Endothelial cell of umbilical vein (primary cell): ENCODE measurements around the gene AMIGO2. TPM values are rescaled to one million over a fixed set of nuclear protein-coding genes. Genes with fewer than 3 reads are reported as not detected.

ENCODE experiments used
- polyA plus RNA-seq, 4 experiments: library from polyadenylated mRNA; depleted of rRNA in 3 of 4; stranded (reverse) in 3 of 4; unstranded in 1 of 4; fragments of >200 nt; gene quantifications; 2 replicates each; pipeline versions ENCODE4 v1.2.1 to v1.2.3, GENCODE V29; 2011 to 2012; ENCODE audit warnings: missing spikeins in 1 of 4
- total RNA-seq: library from RNA; stranded (reverse); gene quantifications from 2 replicates; pipeline ENCODE4 v1.2.3, GENCODE V29; 2021

AMIGO2 gene
- total and polyA plus RNA-seq, 2 donors (not counting 3 experiments of a cell fraction or from before 2014, with no cell fraction given) = 5.4 to 7.5 TPM

Other genes starting within 250 kb of the AMIGO2 start
- 1.5 and 2.6 TPM in 2 replicates for gene PCED1B, start 338 bp downstream of the AMIGO2 start, total RNA-seq
- gene PCED1B, start 338 bp downstream of the AMIGO2 start, polyA plus RNA-seq = 1.7 TPM in 2 replicates